ENCODE measurements around the gene RASA3.
"Not testable (repeated sequence)": the region's sequence is repeated elsewhere in the genome, so short reads cannot be mapped to it uniquely, and the experiment has no call there.

The RASA3 gene

DNA sequence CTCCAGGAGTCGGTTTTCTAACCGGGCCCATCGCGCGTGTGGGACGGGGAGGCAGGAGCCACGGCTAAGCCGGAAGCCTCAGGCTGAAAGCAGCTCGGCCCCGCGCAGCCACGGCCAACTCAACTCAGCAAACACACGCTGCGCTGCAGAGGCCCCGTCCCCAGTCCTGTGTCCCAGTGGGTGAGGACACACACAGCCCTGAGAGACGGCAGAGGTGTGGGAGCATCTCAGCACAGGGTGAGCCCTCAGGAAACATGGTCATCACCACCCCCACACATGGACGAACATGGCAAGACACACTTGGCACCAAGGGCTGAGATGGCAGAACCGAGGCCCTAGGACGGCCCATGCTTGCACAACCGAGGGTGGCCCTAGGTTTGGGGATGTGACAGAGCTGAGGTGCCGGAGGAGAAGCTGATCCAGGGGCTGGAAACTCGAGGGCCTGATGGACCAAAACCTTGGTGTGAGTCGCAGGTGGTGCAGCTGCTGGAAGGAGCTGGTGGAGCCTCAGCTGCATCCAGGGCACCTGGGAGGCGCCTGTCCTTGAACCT lies 129.6 kb downstream of the RASA3 start:
- no peak for DNase-seq (ENCODE audit: low read depth)

- no peak for DNase-seq (ENCODE audit: low read depth)
Observed at GRCh38 chr13:114002009-114002544, 130.3 kb downstream of the RASA3 start.

DNA sequence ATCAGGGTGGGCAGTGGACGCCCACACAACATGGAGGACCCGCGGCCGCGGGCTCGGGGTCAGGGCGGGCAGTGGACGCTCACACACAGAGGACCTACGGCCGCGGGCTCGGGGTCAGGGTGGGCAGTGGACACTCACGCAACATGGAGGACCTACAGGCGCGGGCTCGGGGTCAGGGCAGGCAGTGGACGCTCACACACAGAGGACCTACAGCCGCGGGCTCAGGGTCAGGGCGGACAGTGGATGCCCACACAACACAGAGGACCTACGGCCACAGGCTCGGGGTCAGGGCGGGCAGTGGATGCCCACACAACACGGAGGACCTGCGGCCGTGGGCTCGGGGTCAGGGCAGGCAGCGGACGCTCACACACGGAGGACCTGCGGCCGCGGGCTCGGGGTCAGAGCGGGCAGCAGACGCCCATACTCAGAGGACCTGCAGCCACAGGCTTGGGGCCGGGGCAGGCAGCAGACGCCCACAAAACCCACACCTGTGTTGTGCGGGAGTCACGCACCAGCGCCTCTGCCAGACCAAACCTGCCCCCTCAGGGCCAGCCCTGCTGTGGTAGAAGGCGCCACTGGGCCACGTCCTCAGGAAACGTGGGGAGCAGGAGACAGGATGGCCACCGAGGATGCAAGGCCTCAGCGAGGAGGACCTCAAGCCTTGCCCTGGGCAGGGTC lies 131.0 kb downstream of the RASA3 start:
- DNase-seq (ENCODE audit: low read depth), result no peak

DNA sequence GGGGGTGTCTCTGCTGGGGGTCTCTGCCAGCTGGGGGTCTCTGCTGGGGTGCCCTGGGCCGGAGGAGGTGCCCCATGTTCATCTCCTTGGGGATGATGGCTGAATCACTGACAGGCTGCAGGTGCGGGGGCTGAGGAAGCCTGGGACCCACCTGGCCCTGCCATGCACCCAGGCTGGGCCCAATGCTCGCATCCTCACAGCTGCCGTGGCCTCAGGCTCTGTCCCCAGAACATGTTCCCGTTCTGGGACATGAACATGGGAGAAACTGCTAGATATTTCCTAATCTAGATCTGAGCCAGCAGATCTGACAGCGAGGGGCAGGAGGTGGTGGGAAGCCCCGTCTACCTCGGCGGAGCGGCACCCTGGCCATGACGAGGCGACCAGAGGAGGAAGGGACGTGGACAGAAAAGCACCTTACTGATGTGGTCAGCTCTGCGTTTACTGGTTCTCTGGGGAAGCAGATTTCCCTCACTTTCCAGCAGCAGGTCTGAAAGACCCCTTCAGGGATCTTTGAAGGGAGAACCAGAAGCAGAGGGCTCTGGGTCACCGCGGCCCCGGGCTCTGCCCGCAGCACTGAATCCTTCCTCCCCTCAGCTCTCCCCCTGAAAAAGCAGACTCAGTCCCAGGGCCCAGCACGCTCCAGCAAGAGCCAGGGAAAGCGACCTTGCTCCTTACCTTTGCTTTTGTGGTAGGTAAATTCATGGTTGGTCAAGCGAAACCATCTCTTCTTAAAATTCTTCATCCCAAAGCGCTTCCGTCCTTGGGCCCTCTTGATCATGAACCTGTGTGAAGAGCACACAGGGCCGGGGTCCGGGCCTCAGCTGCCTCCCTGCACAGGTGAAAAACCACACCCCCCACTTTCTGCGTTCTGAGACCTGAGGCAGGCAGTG lies 132.0 kb downstream of the RASA3 start:
- DNase-seq (ENCODE audit: low read depth), result no peak

GRCh38 chr13:113999618-113999910 lies 132.9 kb downstream of the RASA3 start:
- no peak for DNase-seq (ENCODE audit: low read depth)

- DNase-seq (ENCODE audit: low read depth), result no peak
Observed at GRCh38 chr13:113998781-113999617, 133.4 kb downstream of the RASA3 start.

DNA sequence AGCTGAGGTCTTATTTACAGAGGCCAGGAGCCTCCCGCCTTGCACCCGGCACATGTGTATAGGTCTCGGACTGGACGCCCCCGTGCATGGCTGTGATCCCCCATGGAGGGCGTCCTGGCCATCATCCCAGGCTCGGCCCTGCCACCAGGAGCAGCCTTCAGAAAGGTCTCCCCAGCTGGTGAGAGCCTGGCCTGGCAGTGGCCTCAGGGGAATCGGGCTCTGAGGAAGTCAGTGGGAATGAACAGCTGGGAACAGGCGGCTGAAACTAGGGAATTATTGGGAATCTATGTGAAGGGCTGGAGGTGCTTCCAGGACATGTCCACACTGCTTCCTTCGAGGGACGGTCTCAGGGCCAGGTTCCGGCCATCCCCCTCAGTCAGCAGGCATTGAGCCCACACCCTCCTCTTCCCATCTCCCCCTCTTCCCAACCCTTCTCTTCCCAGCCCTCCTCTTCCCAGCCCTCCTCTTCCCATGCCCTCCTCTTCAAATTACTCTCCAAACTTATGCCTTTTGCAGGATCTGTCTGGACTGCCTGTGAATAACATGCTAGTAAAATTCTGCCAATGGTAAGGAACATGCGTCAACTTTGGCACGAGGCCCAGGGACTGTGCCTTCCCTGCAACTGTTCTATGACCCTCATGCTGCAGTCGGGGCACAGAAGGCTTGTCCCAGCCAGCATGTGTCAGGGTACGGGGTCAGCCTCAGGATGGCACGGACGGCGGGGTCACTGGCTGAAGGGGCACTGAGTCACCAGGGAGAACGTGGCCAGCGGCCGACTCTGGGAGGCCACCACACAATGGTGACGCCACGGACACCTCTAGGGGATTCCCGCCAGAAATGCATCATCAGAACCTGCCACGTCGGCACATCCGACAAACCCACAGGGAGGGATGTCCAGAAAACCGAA lies 134.3 kb downstream of the RASA3 start:
- DNase-seq (ENCODE audit: low read depth), result no peak

DNA sequence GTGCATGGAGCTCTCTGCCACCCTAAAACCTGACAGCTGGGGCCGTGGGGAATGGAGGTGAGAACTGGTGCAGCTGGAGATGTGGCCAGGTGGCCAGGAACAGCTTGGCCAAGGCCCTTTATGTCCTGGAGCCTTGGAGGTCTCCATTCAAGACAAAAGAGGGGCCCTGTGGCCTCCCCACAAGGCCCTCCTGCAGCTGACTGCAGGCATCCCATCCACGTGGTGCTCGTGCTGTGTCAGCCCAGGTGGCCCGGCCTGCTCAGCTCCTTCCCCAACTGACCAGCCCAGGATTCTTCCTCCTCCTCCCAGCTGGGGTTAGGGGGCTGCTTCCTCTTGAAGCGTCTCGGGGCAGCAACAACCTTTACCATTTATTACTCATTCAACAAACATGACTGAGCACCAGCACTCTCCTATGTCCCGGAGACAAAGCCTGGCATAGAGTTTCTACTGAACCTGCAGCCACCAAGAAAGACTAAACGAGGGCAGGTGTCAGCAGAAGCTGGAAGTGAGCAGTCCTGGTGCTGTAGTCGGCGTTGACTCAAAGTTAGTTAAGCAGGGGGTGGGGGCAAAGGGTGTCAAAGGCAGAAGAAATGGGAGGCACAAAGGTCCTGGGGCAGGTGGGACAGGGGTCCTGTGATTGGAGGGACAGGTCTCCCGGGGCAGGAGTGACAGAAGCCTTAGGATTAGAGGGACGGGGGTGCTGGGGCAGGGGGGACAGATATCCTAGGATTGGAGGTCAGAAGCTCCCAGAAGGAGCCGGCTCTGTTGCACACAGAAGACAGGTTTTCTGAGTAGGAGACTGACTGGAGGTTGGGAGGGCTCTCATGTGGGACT lies 135.3 kb downstream of the RASA3 start:
- no peak for DNase-seq (ENCODE audit: low read depth)

DNA sequence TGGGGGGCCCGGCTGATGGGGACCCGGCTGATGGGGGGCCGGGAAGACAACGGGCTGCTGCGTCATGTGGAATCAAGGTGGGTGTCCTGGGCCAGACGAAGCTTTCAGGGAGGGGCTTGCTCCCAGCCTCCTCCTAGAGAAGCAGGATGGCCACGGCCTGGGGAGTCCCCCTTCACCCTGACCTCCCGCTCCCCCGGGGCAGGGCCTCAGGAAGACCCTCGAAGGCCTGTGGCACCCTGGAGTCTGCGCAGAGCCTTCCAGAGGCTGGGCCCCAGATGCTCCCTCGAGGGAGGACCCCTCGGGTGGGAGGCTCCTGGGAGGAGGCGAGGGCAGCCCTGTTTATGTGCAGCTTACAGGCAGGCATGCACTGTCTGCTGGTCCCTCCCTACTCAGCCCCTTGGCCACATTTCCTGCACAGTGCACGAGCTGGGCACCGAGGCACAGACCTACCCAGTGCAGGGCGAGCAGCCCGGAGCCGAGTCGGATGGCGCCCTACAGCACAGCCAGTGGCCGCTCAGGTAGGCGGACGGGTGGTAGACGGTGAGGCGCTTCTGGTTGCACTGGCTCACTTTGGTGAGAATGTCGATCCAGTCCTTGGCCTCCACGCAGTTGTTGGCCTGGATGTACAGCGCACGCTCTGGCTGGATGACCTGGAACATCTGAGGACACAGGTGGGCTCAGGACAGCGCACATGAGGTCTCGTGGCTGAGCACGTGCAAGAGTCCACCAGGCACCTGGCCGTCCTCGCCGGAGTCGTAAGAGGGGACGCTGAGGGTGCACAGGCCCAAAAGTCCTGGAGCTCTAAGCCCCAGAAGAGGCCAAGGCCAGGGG lies 136.1 kb downstream of the RASA3 start:
- no peak for DNase-seq (ENCODE audit: low read depth)

GRCh38 chr13:113995051-113995601 lies 137.3 kb downstream of the RASA3 start:
- no peak for DNase-seq (ENCODE audit: low read depth)

DNA sequence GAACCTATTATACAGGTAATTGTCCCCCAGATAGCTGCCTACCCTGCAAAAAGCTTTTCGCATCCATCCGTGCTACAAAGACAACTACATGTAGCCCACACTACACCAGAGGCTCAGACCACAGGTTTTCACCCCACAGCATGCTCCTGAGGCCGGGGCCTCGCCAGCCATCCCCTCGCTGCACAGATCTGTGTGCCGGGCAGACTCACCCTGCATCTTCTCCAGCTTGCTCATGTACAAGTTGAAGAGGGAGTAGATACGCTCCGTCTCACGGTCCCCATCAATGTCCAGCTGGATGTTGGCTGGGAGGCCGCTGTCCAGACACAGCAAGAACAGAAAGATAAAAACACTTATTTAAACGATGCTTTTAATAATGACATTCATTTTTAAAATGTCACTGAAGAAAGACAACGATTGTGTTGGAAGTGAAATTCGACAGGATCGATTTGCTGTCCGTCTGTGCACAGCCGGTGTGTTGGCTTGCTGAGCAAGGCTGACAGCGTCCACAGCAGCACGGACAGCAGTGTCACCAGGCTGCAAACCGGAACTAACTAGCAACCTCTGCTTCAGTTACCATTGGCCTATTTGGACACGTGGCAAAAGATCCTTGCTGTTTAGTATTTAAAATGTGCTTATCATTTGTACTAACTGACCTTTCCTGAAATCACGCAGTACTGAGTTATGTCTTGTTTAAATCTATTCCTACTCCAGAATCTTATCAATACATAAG lies 140.0 kb downstream of the RASA3 start:
- DNase-seq (ENCODE audit: low read depth), result no peak

GRCh38 chr13:113991676-113992179 lies 140.7 kb downstream of the RASA3 start:
- no peak for DNase-seq (ENCODE audit: low read depth)

DNA sequence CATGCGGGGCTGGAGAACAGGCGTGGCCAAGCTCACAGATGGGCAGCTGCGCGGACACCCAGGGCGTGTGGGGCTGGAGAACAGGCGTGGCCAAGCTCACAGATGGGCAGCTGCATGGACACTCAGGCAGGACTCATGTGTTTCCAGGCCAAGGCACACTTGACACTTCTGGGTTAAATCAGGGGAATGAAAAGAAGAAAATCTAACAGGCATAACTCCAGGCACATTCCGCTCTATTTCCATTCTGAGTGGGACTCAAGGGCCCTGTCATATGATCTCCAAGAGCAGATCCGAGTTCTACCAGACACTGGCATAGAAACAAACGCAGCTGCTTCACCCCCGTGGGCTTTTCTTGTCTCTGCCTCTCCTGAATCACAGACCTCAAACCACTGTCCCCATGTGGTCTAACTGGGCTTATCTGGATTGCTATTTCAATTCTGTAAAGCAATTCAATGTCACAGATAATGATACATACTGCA lies 141.2 kb downstream of the RASA3 start:
- no peak for DNase-seq (ENCODE audit: low read depth)

DNA sequence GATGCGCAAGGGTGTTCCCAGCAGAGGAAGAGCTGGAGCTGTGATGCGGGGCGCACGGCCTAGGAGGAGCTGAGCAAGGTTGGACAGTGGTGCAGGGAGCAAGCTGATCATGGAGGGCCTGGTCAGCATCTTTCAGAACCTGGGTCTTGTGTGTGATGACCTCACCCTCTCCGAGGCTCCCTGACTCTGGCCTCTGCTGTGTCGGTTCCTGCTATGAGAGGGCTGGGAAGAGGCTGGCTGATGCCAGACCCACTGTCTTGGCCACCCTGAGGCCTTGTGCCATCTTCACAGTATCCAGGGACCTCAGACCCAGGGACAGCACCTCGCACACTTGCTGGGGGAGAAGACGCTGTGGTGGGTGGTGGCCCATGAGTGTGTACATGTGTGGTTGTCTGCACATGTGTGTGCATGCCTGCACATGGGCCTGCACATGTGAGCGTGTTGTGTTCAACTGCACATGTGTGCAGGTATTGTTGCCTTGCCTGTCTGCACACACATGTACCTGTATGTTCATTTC lies 142.0 kb downstream of the RASA3 start:
- DNase-seq (ENCODE audit: low read depth), result no peak

GRCh38 chr13:113989585-113990300 lies 142.7 kb downstream of the RASA3 start:
- DNase-seq (ENCODE audit: low read depth), result no peak

DNA sequence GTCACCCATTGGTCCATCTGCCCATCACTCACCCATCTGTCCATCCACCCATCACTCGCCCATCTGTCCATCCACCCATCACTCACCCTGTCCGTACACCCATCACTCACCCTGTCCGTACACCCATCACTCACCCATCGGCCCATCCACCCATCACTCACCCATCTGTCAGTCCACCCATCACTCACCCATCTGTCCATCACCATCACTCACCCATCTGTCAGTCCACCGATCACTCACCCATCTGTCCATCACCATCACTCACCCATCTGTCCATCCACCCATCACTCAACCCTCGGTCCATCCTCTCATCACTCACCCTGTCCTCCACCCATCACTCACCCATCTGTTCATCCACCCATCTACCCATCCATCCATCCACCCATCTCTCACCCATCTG lies 143.6 kb downstream of the RASA3 start:
- DNase-seq (ENCODE audit: low read depth), result not testable (repeated sequence)

- DNase-seq (ENCODE audit: low read depth), result no peak
Observed at GRCh38 chr13:113982296-113982661, 150.1 kb downstream of the RASA3 start.
